D721Med (cell line): Measurements from ENCODE around the gene PDE8A.

ENCODE experiments used
- DNase-seq: peaks from one replicate; pipeline ENCODE4 v3.0.0; 2011; ENCODE audit warnings: low spot score; ENCODE audit not compliant: insufficient read length
- FAIRE-seq: peaks from 2 replicates; lab custom pipeline; 2011; peaks lifted over from hg19 to GRCh38; lab: Jason Lieb, UNC
- TF ChIP-seq, protein P1 (sequence below): IDR thresholded peaks from 2 replicates; pipeline ENCODE4 v1.5.1; 2012; ENCODE audit warnings: mild to moderate bottlenecking, control low read depth; ENCODE audit not compliant: insufficient read depth; ENCODE audit errors: missing control alignments

Gene PDE8A

DNA sequence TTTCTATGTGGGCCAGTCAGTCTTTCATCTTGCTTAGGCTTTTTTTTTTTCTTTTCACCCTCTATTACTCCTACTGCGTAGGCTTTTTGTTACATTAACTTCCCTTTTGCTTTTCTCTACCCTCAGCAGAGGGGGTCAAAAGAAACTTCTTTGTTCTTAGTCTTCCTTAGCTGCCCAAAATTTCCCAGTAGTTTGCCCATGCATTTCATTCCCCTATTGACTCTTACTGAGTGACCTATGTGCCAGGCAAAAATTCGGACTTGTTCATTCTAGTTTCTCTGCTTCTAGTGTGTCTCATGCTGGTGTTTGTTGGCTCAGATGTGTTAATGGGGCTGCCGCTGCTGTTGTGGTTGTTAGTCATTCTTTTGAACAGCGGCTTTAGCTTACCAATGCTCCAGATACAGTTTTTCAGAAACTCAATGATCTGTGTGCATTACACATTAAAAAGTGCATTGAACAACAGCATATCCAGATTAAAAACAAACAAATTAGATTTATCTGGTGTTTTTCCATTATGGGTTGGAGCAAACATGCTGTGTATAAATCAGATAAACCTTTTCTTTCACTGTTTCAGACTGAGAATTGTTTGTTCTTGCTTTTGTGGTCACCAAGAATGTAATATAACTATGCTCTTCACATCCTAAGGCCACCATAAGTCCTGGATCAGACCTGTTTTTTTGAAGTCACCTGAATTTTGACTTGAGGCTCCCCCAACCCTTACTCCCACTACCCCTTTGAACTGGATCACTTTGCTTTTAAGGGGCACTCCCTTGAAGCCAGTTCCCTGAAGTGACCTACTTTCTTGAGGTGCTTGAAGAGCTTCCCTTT lies 43.1 kb downstream of the PDE8A start:
- no peak for DNase-seq
- TF ChIP-seq, protein P1, sequence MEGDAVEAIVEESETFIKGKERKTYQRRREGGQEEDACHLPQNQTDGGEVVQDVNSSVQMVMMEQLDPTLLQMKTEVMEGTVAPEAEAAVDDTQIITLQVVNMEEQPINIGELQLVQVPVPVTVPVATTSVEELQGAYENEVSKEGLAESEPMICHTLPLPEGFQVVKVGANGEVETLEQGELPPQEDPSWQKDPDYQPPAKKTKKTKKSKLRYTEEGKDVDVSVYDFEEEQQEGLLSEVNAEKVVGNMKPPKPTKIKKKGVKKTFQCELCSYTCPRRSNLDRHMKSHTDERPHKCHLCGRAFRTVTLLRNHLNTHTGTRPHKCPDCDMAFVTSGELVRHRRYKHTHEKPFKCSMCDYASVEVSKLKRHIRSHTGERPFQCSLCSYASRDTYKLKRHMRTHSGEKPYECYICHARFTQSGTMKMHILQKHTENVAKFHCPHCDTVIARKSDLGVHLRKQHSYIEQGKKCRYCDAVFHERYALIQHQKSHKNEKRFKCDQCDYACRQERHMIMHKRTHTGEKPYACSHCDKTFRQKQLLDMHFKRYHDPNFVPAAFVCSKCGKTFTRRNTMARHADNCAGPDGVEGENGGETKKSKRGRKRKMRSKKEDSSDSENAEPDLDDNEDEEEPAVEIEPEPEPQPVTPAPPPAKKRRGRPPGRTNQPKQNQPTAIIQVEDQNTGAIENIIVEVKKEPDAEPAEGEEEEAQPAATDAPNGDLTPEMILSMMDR = no peak
- FAIRE-seq = no peak

DNA sequence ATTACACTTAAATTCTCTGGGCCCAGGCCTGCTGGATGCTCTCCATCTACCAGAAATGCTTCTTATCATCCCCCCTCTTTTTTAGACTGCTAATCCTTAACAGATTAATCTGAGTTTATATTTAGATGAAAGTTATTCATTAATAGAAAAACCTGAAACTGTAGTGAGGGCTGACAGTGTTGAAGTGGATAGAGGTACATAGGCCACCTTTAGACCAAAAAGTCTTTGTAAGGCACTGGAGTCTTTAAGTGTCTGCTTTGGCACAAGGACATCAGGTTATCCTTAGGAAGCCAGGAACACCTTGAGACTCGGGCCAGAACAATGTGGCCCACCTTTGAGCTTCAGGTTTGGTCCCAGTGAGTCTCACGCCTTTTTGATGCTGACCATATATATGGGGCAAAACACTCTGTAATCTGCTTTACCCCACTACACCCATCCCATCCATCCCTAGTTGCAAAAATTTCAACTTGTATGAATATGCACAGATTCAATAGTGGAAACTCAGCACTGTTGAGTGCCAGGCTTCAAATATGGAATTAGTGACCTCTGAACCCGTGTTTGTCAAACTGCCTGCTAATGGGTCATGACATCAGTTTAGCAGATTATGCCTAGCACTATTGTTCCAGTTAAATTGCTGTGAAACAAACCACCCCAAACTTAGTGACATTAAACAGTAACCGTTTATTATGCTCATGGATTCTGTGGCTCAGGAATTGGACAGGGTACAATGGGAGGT lies 44.0 kb downstream of the PDE8A start:
- TF ChIP-seq, protein P1 = no peak
- DNase-seq (no peak), FAIRE-seq (no peak)

DNA sequence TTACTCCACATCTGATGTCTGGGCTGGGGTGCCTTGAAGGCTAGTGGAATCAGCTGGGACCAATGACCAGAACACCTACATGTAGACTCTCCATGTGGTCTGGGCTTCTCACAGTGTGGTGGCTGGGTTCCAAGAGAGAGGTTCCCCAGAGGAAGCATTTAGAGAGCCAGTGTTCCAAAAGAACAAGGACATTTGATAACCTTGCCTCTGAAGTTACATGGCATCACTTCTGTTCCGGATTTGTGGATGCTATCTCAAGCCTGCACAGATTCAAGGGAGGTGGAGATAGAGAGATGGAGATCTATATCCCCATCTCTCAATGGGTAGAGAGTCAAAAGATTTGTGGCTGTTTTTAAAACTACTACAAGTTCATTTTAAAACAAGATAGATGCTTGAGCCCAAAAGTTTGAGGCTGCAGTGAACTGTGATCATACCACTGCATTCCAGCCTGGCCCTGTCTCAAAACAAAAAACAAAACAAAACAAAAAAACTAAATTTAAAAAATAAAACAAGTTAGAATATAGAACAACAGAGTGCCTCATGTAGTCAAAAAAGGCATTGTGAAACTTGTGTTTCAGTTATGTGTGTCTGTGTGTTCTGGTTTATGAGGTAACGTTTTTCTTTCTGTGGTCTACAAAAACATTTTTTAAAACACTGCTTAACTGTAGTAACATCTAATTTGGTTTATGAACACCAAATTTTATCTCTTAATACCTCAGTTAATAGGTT lies 44.8 kb downstream of the PDE8A start:
- FAIRE-seq (no peak), DNase-seq (no peak)
- TF ChIP-seq, protein P1 = no peak

DNA sequence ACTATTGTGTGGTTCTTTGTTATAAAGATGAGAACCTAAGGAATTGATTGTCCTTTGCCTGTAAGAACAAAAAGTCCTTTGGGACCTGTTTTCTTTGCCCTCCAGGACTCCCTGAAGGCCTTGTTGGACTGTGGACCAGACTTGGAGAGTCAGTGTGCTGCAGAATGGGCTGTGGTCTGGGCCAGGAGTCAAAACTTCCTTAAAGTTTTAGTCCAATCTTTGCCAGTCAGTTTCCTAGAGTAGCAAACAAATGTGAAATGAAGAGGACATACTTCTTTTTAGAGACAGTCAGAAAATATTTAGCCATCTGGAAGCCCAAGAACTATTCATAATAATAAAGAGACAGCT lies 45.4 kb downstream of the PDE8A start:
- FAIRE-seq = no peak
- DNase-seq = no peak
- TF ChIP-seq, protein P1 = no peak

DNA sequence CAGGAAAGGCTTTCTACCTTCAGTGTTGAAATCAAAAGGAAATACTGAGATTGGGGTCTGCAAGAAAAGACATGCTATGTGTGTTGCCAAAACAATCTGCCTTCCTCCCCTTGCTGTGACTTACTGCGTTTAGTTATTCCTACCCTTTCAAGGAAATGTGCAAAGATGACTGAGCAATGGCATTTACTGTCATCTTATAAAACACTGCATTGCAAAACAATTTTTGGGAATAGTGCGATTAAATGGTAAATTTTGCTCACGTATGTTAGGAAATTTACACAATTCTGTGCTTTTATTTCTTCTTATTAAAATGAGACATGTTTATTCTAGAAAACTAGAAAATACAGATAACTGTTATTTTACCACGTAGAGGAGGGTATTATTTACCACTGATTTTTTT lies 45.8 kb downstream of the PDE8A start:
- DNase-seq (no peak), FAIRE-seq (no peak)
- TF ChIP-seq, protein P1 = no peak

DNA sequence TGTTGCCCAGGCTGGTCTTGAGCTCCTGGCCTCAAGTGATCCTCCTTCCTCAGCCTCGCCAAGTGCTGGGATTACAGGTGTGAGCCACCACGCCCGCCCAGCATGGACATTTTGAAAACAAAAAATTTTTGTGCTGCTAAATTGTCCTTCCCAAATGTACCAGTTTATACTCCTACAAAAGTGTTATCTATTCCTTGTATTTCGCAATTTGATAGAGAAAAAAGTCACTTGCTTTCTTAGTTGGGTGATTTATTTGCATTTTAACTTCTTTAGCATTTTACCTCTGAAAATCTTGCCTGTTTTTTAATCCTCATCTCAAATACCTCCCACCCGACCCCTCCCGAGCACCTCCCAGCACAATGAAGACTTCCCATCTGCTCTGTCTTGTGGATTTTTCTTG lies 46.8 kb downstream of the PDE8A start:
- TF ChIP-seq, protein P1 = no peak

DNA sequence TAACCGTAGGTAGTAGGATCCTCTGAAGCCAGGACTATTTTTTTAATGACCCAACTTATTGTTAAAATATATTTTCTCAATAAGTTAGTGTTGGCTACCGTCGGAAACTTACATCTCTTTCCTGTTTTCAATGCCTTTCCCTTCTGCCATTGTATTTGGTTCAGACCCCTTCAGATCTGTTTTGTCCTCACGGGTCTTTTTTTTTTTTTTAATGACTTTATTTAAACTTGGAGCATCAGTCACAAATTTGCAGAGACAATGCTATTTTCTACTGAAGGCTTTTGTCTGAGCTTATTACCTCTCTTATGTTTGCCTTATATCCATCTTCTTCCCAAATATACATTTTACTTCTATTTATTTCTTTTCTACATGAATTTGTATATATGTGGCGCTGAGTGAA lies 47.6 kb downstream of the PDE8A start:
- TF ChIP-seq, protein P1 = no peak
- no peak for FAIRE-seq

More for the DNA sequence above, 46.8 kb downstream of the PDE8A start:
- FAIRE-seq (no peak), DNase-seq (no peak)

More for the DNA sequence above, 47.6 kb downstream of the PDE8A start:
- no peak for DNase-seq
